ENCODE results near the gene CNGB1.

Gene CNGB1

DNA sequence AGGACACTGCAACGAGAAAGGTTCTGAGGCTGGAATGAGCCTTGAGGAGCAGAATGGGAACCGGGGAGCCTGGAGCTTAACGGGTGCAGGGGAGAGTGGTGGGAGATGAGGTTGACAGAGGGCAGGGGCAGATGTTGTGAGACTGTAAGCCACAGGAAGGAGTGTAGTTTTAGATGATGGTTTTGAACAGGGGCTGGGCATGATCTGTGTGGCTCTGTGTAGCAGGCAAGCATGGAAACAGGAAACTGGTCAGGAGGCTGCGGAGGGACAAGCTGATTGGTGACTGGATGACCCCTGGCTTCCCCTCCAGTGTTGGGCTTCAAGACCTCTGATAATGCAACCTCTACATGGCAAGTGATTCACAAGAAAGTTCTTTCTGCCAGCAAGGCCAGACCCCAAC, 1.4 kb upstream of the CNGB1 start:
- DNase-seq (ENCODE audit: low spot score): no peak

DNA sequence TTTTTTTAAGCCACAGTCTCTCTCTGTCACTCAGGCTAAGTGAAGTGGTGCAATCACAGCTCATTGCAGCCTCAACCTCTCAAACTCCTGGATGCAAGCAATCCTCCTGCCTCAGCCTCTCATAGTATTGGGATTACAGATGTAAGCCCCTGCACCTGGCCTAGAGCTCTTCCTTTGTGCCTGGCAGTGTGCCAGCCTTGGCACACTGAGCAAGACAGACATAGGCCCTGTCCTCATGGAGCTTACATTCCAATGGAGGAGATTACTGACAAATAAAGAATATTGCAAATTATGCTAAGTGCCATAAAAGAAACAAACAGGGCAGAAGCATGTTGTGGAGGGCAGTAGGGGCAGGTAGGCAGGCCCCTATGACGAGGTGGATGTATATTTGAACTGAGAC, 920 bp upstream of the CNGB1 start:
- no peak for DNase-seq (ENCODE audit: low spot score)

DNA sequence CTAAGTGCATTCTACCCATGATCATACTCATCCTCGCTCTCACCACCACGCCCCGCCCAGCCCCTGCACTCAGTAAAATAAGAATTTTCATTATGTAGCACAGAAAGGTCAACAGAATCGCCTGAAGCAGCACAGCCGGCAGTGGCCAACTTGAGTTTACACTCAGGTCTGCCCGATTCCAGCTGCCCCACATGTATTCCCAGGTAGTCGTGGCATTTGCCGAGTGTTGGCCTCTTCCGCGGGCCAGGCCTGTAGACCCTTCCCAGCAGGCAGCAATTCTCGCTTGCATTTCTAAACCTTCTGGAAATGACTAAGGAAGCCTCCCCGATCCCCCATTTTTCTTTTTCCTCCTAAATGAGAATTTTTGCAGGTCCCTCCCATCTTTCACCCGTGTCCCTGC, 609 bp downstream of the CNGB1 start:
- no peak for DNase-seq (ENCODE audit: low spot score)

DNA sequence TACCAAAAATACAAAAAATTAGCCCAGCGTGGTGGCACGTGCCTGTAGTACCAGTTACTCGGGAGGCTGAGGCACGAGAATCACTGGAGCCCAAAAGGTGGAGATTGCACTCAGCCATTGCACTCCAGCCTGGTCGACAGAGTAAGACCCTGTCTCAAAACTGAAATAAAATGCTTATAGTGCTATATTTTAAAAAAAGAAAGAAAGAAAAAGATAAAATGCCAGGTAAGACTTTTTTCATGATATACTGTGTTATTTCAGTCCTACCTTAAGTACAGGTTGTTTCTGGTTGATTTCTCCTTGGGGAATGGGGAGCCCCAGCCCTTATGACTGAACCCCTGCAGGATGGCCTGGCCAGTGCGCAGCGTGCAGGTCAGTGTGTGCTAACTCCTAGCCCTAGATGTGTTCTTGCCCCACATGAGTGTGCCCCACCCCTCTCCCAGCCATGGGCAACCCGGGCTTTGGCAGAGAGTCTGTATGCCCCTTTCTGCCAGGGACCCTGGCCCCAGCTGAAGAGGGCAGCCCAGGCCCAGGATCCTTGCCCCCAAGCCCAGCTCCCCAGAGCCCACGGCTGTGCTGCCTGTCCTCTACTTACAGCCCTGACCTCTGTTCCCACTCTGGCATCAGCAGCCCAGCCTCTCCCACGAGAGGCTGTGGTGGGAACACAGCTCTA, 1.3 kb downstream of the CNGB1 start:
- DNase-seq (ENCODE audit: low spot score): no peak

DNA sequence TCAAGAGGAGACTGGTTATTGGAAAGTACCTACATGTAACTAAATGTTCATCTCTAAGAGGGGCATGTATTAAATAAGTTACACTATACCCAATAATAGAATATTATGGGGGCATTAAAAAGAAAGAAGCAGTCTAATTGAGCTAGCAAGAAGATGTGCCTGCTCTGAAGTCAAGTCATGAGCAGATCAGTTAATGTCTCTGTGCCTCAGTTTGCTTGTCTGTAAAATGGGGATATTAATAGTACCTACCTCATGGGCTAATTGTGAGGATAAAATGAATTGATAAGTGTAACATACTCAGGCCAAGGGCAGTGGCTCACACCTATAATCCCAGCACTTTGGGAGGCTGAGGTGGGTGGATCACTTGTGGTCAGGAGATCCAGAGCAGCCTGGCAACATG, 3.0 kb downstream of the CNGB1 start:
- DNase-seq (ENCODE audit: low spot score): no peak

DNA sequence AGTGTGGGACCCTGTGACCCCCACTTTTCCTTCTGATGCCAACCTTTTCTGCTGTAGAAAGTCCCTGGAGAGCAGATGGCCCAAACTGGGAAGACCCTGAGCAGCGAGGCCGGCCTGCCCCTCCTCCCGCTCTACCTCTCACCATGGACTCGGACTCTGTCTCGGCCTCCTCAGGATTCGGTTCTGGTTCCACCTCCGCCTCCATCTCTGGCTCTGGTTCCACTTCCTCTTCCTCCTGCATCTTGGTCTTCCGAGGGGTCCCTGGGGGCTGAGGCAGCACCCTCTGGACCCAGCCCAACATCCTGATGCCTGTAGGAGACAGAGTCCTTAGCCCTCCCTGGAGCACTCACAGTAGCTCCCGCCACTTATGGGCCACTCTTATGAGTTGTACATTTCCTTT, 3.9 kb downstream of the CNGB1 start:
- no peak for DNase-seq (ENCODE audit: low spot score)

DNA sequence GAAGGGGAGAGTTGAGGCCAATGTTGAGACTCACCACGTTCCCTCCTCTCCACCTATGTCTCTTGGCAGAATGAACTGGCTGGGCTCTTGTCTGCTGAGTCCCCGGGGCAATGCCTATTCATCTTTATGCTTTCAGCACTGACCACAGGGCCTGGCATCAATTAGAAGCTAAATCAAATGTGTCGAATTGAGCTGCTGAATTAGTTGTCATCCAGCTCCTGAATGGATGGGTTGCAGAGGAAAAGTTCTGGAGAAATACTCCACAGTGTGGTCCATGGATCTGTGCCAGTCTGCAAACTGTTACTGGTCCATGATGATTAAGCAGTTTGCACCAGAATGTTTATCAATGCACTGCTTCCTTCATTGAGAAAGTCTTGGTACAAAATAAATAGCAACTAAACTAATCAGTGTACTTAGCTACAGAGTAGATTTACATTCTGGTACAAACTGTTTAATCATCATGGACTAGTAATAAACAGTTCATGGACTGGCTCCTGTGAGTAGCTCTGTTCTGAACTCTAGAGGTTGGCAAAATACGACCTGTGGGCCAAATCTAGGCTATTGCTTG, 4.6 kb downstream of the CNGB1 start:
- DNase-seq (ENCODE audit: low spot score): no peak

DNA sequence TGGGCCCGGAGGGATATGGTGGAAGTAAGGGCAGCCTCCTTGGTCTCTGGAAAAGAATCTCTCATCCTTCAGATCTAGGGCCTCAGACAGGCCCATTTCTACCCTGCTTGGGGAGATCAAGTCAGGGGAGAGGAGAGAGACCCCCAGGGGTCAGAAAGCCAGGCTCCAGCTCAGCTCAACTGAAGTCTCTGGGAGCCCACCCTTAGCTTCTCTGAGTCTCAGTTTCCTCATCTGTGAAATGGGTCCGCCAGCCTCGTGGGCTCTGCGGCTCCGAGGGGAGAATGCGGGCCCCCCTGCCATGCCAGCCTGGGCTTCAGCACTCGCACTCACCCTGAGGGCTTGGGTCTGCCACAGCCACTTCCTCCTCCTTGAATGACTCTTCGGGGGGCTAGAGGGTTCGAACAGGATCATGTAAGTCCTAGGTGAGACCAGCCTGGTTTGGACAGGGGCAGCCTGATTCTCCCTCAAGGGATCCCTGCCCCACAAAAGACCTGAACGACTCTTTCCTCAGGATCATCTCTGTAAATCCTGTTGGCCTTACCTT, 6.7 kb downstream of the CNGB1 start:
- no peak for DNase-seq (ENCODE audit: low spot score)

DNA sequence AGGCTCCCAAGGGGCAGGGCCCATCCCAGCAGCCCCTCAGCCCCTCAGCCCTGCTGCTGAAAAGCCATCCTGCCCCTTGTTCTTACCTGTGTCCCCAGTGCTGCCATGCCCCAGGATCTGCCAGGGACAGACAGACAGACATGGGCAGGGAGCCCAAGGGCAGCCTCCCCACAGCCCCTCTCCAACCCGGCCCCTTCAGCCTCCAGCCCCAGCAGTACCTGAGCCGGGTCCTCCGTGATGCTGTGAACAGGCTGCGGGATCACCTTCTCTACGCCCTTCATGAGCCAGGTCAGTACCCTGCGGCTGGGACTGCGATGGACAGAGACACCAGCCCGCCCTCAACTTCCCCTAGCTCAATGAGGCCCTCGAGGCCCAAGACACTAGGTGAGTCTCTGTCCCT, 8.2 kb downstream of the CNGB1 start:
- DNase-seq (ENCODE audit: low spot score): no peak

DNA sequence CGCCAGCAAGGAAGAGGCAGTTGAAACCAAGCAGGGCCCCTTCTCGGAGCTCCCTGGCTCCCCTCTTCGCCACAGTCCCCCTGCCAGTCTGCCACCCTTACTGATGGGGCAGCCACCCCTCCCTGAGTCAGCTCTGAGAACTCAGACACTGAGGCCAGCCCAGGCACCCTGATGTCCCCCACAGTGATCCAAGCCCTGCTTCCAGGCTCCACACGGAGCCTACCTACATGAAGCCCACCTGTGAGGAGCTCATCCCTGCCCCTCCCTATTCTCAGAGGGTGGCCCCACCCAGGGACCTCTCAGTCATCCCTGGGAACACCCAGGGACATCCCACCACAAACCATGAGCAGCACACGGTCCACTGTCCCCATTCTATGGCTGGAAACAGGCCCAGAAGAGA, 8.9 kb downstream of the CNGB1 start:
- DNase-seq (ENCODE audit: low spot score): no peak

DNA sequence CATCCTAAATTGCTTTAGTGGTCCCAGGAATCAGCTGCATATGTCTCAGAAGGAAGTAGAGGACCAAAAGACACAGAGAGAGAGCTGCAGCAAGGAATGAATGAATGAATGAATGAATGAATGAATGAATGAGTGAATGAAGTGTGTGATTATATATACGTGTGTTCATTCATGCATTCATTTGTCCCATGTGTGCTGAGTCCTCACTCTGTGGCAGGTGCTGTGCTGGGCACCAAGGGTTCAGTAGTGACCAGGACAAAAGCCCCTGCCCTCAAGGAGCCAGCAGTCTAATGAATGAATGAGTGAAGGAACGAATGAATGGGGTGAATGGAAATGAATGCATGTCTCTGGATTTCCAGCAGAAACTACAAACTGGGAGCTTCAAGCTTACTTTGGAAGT, 9.4 kb downstream of the CNGB1 start:
- no peak for DNase-seq (ENCODE audit: low spot score)

DNA sequence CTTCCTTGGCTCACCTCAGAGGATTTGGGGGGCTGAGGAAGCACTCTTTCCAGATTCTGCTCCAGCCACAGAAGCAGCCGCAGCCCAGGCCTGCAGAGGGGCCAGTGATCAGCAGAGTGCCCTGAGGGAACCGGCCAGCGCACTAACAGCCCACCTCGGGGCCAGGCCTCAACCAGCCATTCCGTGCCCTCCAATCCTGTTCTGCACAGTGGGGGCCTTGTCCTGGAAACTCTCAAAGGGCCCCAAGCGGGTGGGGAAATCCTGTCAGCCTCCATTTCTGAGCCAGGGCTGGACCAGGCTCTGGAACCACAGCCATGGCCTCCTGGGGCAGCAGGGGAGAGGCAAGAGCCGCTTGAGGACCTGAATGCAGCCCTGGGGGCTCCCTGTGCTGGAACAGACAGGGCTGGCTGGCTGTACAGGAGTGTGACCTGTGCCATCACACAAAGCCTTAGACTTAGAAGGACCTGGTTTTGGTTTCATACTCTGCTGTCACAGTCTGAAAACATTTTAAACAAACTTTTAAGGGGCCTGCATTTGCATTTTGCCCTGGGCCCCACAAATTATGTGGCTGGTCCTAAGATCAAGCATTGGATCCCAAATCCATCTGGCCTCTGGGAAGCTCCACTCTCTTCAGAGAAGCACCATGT, 10.0 kb downstream of the CNGB1 start:
- no peak for DNase-seq (ENCODE audit: low spot score)

DNA sequence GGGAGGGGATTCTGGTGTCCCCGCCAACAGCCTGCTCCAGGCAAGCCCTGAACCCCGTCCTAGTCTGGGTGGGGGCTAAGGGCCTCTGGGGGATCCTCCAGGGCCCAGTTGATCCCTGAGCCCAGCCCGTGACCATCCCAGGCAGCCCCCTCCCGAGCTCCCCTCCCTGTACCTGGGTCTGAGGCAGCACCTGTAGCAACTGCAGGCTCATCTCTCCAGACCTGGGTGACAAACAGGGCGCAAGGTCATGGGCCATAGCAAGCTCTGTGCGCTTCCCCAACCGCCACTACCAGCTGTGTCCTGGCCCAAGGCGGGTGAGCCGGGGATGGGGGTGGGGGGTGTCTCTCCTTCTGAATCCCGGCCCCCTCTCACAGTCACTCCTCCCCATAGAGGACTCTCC, 10.6 kb downstream of the CNGB1 start:
- DNase-seq (ENCODE audit: low spot score): no peak

DNA sequence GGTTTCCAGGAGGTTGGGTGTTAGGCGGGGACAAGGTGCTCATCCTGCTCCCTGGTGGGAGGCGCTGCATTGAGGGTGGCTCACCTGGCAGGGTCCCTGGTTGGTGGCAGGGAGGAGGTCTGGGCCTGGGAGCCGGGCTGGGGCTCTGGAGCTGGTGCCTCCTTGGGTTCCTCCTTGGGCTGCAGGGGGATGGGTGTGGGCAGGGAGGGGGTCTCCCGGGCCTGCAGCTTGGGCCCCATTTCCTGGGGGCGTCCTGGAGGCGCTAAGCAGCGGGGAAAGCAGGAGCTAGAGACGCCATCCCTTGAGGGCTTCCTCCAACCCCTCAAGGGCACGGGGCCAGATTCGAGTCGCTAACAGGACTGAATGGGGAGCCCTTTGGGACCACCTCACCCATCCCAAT, 11.1 kb downstream of the CNGB1 start:
- DNase-seq (ENCODE audit: low spot score): no peak

DNA sequence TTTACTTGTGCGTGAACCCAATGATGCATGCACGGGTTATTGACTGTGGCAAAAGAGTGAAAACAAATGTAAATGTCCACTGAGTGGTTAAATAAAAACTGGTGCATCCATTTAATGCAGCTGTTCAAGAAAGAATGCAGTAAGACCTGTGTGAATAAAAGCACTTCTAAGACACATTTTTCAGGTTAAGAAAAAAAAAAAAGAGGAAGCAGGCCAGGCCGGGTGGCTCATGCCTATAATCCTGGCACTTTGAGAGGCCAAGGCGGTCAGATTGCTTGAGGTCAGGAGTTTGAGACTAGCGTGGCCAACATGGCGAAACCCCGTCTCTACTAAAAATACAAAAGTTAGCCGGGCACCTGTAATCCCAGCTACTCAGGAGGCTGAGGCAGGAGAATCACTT, 11.8 kb downstream of the CNGB1 start:
- DNase-seq (ENCODE audit: low spot score): no peak

DNA sequence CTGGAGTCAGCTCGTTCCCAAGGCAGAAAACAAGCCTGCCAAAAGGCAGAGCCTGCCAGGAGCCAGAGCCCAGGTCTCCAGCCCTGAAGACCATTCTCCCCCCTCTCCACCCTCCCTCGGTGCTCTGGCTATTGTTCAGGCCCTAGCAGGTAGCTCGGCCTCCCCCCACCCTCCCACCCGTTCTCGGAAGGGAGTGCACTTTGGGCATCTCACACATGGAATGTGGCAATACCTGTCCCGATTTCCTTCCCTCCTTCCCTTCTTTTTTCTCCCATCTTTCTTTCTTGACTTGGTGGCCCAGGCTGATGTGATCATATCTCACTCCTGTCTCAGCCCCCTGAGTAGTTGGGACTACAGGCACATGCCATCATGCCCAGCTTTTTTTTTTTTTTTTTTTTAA, 12.4 kb downstream of the CNGB1 start:
- DNase-seq (ENCODE audit: low spot score): no peak

DNA sequence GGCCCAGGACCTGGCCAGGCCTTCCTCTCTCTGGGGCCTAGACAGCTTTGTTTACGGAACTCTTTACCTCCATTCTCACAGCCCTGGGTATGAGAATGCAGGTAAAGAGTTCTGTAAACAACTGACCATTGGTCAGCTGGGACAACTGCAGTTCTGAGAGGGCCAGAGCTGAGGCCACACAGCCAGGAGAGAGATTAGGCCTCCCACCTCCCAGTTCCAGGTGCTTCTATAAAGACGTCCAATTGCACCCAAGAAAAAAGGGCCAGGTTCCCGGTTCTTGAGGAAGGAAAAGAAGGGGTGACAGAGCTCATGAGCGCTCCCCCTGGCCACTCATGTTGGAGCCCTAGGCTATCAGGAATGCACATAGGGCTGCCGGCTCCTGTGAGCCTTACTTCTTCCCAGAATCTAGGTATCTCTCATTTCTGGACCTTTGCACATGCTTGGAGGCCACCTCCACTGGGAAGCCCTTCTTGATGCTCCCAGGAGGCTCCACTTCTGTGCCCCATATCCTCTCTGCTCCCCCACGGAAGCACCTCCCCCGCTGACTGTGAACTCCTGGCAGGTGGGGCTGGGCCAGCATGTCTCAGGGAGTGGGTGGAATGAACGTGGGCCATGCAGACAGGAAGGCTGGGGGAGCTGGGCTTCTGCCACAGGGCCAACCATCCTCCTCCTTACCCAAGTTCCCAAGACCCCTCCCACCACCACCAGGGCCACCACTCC, 13.1 kb downstream of the CNGB1 start:
- no peak for DNase-seq (ENCODE audit: low spot score)

DNA sequence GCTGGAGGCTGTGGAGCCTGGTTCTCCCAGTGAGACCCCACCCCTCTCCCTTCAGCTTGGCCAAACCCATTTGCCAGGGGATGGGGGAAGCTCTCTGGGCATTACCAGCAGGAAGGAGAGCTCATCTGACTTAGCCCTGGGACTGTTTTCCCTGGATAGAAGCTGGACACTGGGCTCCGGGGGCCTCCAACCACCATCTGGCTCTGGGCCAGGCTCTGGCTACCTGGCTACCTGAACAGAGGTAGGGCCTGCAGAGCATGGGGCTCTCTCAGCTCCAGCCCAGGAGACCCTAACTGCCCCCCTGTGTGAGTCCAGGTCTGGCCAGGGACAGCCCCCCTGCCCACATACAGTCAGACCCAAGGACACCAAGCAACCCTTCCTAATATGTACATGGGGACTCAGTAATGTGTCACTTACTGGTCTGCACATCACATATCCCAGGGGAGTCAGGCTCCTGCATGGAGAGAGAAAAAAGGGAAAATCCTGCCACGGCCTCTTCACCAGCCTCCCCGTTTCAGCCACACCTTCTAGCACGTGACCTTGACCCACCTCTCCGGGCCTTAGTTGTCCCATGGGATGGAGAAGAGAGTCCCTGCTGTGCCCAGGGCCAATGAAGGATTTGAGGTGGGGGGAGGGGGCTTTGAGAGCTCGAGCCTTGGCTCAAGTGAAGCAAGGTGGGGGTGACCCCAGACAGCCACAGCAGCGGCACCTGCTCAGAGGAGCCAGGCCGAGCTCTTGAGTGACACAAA, 13.8 kb downstream of the CNGB1 start:
- no peak for DNase-seq (ENCODE audit: low spot score)

DNA sequence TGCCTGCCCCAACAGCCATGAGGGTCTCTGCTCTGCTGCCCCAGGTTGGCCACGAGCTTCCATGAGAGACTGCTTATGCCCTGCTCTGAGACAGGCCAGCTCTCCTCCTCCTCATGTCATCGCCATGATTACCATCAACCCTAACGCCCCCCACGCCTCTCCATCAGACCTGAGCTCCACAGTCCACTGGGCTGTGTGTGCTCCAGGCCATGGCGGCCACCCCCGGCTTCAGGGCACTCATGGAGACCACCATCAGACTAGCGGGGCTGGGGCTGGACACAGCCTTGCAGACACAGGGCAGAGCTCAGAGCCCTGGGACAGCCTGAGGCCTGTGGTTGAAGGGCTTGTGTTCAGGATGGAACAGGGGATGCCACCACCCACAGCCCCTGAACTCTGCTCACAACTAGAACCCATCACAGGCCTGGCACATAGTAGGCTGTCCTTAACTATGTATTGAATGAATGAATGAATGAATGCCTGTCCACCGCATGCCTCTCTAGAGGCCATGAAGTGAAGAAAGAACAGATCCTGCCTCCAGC, 14.6 kb downstream of the CNGB1 start:
- DNase-seq (ENCODE audit: low spot score): no peak

DNA sequence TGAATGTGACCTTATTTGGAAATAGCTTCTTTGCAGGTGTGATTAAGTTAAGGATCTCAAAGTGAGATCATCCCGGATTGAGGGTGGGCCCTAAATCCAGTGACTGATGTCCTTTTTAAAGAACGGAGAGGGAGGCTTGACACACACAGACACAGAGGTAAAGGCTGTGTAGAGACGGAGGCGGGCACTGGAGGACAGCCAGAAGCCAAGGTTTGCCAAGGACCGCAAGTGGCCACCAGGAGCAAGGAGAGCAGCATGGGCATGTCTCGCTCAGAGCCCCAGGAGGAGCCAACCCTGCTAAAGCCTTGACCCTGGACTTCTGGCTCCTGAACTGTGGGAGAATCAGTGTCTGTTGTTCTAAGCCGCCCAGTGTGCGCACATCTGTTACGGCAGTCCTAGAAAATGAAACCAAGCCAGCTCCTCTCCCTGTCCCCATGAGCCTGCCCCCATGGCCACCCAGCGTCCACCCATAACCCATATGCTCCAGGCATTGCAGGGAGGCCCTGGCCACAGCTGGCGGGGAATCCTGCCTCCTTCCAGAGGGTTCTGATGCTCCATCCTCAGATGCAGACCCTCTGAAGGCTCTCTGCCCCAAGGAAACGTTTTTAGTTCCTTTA, 15.2 kb downstream of the CNGB1 start:
- DNase-seq (ENCODE audit: low spot score): peak; percentile 49

DNA sequence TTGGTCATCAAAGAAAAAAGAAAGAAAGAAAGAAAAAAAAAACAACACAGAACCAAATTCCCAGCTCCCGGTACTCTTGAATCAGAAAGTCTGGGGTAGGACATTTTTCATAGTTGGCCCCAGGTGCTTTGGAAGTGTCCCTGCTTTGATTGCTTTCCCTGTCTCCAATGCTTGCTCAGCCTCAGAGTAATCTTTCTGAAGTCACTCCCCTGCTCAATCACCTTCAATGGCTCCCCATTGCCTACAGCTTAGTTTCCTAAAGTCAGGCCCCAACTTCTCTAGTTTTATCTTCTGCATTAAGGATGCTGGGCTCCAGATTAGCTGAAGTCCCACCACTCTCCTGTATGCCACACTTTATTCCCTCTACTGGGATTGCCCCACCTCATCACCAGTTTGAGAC, 17.1 kb downstream of the CNGB1 start:
- DNase-seq (ENCODE audit: low spot score): no peak

DNA sequence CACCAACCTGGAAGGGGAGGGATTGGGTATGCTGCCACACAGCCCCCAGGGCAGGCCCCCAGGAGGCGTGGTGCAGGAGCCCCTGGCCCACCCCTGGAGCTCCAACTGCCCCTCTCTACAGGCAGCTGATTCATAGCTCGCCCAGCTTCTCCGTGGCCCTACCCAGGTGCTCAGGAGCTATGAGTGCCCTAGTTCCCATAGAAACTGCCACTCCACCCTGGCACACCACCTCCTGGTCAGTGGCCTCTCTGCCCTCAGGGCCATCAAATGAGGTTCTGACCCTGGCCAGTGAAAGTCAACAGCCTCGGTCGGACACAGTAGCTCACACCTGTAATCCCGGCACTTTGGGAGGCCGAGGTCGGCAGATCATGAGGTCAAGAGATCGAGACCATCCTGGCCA, 18.0 kb downstream of the CNGB1 start:
- DNase-seq (ENCODE audit: low spot score): no peak

Data from hepatic stellate cell (primary cell).